K562 (cell line): ENCODE measurements around the gene FOXF2. TPM values are rescaled to one million over a fixed set of nuclear protein-coding genes. Genes with fewer than 3 reads are reported as not detected.

ENCODE experiments used
- CEBPZ ChIP-seq: fragments of 150-350 bp; IDR thresholded peaks from 2 replicates; pipeline ENCODE4 v1.6.1; 2014; ENCODE audit warnings: low read depth, mild to moderate bottlenecking, low read length, borderline replicate concordance
- HDAC1 ChIP-seq, 2 experiments: fragments of 450-650 bp; IDR thresholded peaks; 2 replicates each; pipeline ENCODE4 v1.6.1; 2016 to 2017; ENCODE audit warnings: inconsistent platforms in 1 of 2, mild to moderate bottlenecking in 1 of 2, moderate library complexity in 1 of 2
- POLR2G ChIP-seq: fragments of 200-400 bp; formaldehyde crosslinking; IDR thresholded peaks from 2 replicates; pipeline ENCODE4 v1.6.1; 2017; ENCODE audit warnings: low read depth, mild to moderate bottlenecking, antibody characterized with exemption, low read length, moderate library complexity
- SMC3 ChIP-seq: conservative IDR thresholded peaks from 2 replicates; pipeline ENCODE4 v1.6.1; 2011; ENCODE audit warnings: low read depth, low read length, improper control_type of control experiment; ENCODE audit not compliant: insufficient read depth
- ZNF280A ChIP-seq: fragments of 450-650 bp; IDR thresholded peaks from 2 replicates; pipeline ENCODE4 v1.6.1; 2018; ENCODE audit warnings: mild to moderate bottlenecking, low read depth; ENCODE audit not compliant: partially characterized antibody
- ZNF398 ChIP-seq: fragments of 250-450 bp; sonication (Bioruptor Pico); IDR thresholded peaks from 2 replicates; pipeline ENCODE4 v1.8.0; 2021; ENCODE audit warnings: moderate library complexity, mild to moderate bottlenecking, inconsistent platforms
- polyA plus RNA-seq, 8 experiments: library from polyadenylated mRNA; depleted of rRNA in 4 of 8; stranded (reverse) in 5 of 8; unstranded in 3 of 8; fragments of >200 nt; fragmentation: Nextera tagmentation in 2 of 8; fragmentation: Illumina TruSeq in 1 of 8; extraction: Ambion mirVana in 2 of 8; extraction: Trizol in 1 of 8; gene quantifications; 2 replicates each; pipeline versions ENCODE4 v1.2.1 to v1.2.3, GENCODE V29; 2011 to 2014; ENCODE audit warnings: inconsistent platforms in 1 of 8, missing spikeins in 1 of 8
- total RNA-seq, 7 experiments: library from RNA; depleted of rRNA in 6 of 7; stranded (reverse); fragments of >200 nt in 6 of 7; fragmentation: Illumina TruSeq in 2 of 7; extraction: Trizol in 2 of 7; gene quantifications; 2 replicates each; pipeline versions ENCODE4 v1.2.1 to v1.2.3, GENCODE V29; 2011 to 2021; ENCODE audit warnings: low replicate concordance in 1 of 7
- TF ChIP-seq, protein P1 (sequence below): fragments of 250-450 bp; sonication (Bioruptor Pico); IDR thresholded peaks from 2 replicates; pipeline ENCODE4 v1.5.0; 2021; ENCODE audit warnings: mild to moderate bottlenecking, borderline replicate concordance
- TF ChIP-seq, protein P2 (sequence below): sonication (generic); formaldehyde crosslinking; IDR thresholded peaks from 2 replicates; pipeline ENCODE4 v1.8.1; 2022; ENCODE audit warnings: missing genetic modification reagents

Gene FOXF2
- total and polyA plus RNA-seq, 9 of the 15 experiments (the other 6 are each of a cell fraction or from before 2014, with no cell fraction given), result not detected

GRCh38 chr6:1371933-1372332, 17.4 kb upstream of the FOXF2 start (continued):
- TF ChIP-seq, protein P1, sequence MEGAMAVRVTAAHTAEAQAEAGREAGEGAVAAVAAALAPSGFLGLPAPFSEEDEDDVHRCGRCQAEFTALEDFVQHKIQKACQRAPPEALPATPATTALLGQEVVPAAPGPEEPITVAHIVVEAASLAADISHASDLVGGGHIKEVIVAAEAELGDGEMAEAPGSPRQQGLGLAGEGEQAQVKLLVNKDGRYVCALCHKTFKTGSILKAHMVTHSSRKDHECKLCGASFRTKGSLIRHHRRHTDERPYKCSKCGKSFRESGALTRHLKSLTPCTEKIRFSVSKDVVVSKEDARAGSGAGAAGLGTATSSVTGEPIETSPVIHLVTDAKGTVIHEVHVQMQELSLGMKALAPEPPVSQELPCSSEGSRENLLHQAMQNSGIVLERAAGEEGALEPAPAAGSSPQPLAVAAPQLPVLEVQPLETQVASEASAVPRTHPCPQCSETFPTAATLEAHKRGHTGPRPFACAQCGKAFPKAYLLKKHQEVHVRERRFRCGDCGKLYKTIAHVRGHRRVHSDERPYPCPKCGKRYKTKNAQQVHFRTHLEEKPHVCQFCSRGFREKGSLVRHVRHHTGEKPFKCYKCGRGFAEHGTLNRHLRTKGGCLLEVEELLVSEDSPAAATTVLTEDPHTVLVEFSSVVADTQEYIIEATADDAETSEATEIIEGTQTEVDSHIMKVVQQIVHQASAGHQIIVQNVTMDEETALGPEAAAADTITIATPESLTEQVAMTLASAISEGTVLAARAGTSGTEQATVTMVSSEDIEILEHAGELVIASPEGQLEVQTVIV (CRISPR knock-in tag), result no peak
- TF ChIP-seq SMC3 (no peak), CEBPZ (no peak), ZNF280A (no peak), HDAC1 (IDR thresholded peaks at IDR 0.05) (no peak), ZNF398 (CRISPR knock-in tag) (no peak), POLR2G (no peak)
- TF ChIP-seq, protein P2, sequence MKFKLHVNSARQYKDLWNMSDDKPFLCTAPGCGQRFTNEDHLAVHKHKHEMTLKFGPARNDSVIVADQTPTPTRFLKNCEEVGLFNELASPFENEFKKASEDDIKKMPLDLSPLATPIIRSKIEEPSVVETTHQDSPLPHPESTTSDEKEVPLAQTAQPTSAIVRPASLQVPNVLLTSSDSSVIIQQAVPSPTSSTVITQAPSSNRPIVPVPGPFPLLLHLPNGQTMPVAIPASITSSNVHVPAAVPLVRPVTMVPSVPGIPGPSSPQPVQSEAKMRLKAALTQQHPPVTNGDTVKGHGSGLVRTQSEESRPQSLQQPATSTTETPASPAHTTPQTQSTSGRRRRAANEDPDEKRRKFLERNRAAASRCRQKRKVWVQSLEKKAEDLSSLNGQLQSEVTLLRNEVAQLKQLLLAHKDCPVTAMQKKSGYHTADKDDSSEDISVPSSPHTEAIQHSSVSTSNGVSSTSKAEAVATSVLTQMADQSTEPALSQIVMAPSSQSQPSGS (CRISPR knock-in tag), result no peak
